Esophagus muscularis mucosa (tissue), 4 donors: ENCODE measurements around the gene ADCY10. TPM values are rescaled to one million over a fixed set of nuclear protein-coding genes. Genes with fewer than 3 reads are reported as not detected.

Experiments used
- DNase-seq: peaks from one replicate; pipeline ENCODE4 v3.0.0-alpha.2; 2017; ENCODE audit errors: extremely low spot score
- H3K27ac ChIP-seq, 4 donors: fragments of 200-600 bp; sonication (generic); replicated peaks in 1 of 4; 1 replicate in 3 of 4; 2 replicates in 1 of 4; pipeline ENCODE4 v1.5.1; 2016 to 2019; ENCODE audit warnings: mild to moderate bottlenecking in 1 of 4
- H3K27me3 ChIP-seq, 4 donors: fragments of 200-600 bp; sonication (generic); one replicate each; pipeline versions ENCODE4 v1.5.1 to v1.6.0; 2016 to 2019
- H3K36me3 ChIP-seq, 4 donors: fragments of 200-600 bp; sonication (generic); one replicate each; pipeline ENCODE4 v1.5.1; 2016 to 2019
- H3K4me1 ChIP-seq, 4 donors: fragments of 200-600 bp; sonication (generic); one replicate each; pipeline ENCODE4 v1.5.1; 2016 to 2019
- H3K4me3 ChIP-seq, 4 donors: fragments of 200-600 bp; sonication (generic); 1 replicate in 2 of 4; 2 replicates in 2 of 4; pipeline ENCODE4 v1.5.1; 2016 to 2019; ENCODE audit warnings: mild to moderate bottlenecking in 4 of 4, moderate library complexity in 1 of 4
- H3K9me3 ChIP-seq, 4 donors: fragments of 200-600 bp; sonication (generic); 1 replicate in 3 of 4; 2 replicates in 1 of 4; pipeline ENCODE4 v1.5.1; 2016 to 2019
- EP300 ChIP-seq: sonication (generic); formaldehyde crosslinking; IDR thresholded peaks from one replicate; pipeline ENCODE4 v1.6.1; 2017; ENCODE audit warnings: antibody characterized with exemption
- POLR2A ChIP-seq: fragments of 450-650 bp; IDR thresholded peaks from one replicate; pipeline ENCODE4 v1.6.1; 2017; ENCODE audit warnings: antibody characterized with exemption, moderate library complexity, mild to moderate bottlenecking, low read depth
- POLR2AphosphoS5 ChIP-seq, 2 donors: sonication (generic); formaldehyde crosslinking; IDR thresholded peaks; one replicate each; pipeline ENCODE4 v1.6.1; 2017; ENCODE audit warnings: antibody characterized with exemption in 2 of 2
- WGBS: methylation state at CpG from one replicate; pipeline ENCODE4 v1.1.5; 2018; 5-methylcytosine and 5-hydroxymethylcytosine counted together
- intact Hi-C: fragments of 100-400 bp; cut with DNase I; formaldehyde crosslinking; loops from one replicate; pipeline ENCODE4 v1.15.1; 2023
- total RNA-seq, 4 donors: library from RNA; depleted of rRNA; stranded (reverse); fragments of >200 nt; gene quantifications; one replicate each; pipeline versions ENCODE4 v1.1.0 to v1.2.1, GENCODE V29; 2016
- TF ChIP-seq, protein P1 (sequence below), 3 experiments: fragments of 200-600 bp in 2 of 3; fragments of 450-650 bp in 1 of 3; sonication (generic) in 2 of 3; IDR thresholded peaks; one replicate each; pipeline ENCODE4 v1.5.1; 2017 to 2019; ENCODE audit warnings: antibody characterized with exemption in 3 of 3, mild to moderate bottlenecking in 2 of 3, moderate library complexity in 1 of 3

ADCY10 gene
- total RNA-seq, 4 donors from 2014 or later, result under 0.01 to 0.29 (median 0.21) TPM

DNA sequence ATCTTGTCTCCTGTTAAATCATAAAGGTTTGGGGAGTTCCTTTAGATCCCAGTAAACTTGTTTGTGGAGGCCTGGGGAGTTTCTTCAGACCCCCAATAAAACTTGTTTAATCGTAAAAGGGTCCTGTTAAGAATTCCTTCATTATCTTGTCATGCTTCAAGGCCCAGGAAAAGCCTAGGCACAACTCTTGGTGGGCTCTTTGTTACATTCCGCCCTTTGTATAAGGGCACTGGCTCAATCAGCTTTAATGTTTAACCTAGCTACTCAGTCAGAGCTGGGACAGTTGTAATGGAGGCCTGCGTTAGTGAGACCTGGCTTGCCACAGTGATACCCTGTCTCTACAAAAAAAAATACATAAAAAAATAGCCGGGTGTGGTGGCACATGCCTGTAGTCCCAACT lies 115.0 kb downstream of the ADCY10 start:
- H3K36me3 ChIP-seq, result no peaks in the 10 kb centered on the region
- TF ChIP-seq, protein P1, sequence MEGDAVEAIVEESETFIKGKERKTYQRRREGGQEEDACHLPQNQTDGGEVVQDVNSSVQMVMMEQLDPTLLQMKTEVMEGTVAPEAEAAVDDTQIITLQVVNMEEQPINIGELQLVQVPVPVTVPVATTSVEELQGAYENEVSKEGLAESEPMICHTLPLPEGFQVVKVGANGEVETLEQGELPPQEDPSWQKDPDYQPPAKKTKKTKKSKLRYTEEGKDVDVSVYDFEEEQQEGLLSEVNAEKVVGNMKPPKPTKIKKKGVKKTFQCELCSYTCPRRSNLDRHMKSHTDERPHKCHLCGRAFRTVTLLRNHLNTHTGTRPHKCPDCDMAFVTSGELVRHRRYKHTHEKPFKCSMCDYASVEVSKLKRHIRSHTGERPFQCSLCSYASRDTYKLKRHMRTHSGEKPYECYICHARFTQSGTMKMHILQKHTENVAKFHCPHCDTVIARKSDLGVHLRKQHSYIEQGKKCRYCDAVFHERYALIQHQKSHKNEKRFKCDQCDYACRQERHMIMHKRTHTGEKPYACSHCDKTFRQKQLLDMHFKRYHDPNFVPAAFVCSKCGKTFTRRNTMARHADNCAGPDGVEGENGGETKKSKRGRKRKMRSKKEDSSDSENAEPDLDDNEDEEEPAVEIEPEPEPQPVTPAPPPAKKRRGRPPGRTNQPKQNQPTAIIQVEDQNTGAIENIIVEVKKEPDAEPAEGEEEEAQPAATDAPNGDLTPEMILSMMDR (IDR thresholded peaks at IDR 0.05), result no peak
- TF ChIP-seq EP300, result no peak
- TF ChIP-seq POLR2A, result no peak
- no peak for TF ChIP-seq POLR2AphosphoS5 (IDR thresholded peaks at IDR 0.05)
- intact Hi-C loops, result no loop called here

DNA sequence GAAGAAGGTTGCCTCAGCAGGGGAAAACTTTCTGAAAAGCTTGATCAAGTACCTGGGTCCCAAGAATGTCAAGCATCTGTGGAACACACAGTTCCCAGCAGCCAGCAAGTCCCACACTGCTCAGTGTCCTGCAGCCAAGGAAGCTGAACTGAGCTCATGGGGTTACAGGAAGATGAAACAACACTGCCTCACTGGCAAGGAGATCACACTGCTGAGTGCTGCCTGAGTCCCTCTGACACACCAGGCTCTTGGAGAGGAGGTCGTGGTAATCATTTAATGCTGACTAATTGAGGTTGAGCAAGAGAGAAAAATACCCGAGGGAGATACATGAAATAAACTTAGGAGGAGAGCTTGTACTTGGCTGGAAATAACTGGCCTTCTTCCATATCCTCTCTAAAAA lies 116.9 kb downstream of the ADCY10 start:
- intact Hi-C loops, result no loop called here
- Histone ChIP-seq H3K9me3 (no peaks in the 10 kb centered on the region), H3K27me3 (no peaks in the 10 kb centered on the region), H3K36me3 (no peaks in the 10 kb centered on the region), H3K4me1 (peaks cover 32 to 46% (median 40%) of the 10 kb centered on the region in 4 donors), H3K27ac (peak overlapping the region; percentile 71 to 85 (median 74)), H3K4me3 (peak overlapping the region in 3 of 4 donors; percentile 3 to 10 (median 6))
- 3% methylated on average over 2 of the region's 2 CpGs for WGBS
- peak; percentile 94 for DNase-seq
- TF ChIP-seq POLR2AphosphoS5 (IDR thresholded peaks at IDR 0.05) (peak; percentile 88 to 90), EP300 (no peak)

More for the DNA sequence above, 115.0 kb downstream of the ADCY10 start:
- H3K27me3 ChIP-seq, result no peaks in the 10 kb centered on the region
- 99% methylated on average over 4 of the region's 4 CpGs for WGBS
- peaks cover 35 to 45% (median 42%) of the 10 kb centered on the region in 4 donors for H3K4me1 ChIP-seq
- H3K27ac ChIP-seq, result no peak overlapping the region
- peak; percentile 68 for DNase-seq
- no peak overlapping the region for H3K4me3 ChIP-seq
- no peaks in the 10 kb centered on the region for H3K9me3 ChIP-seq

DNA sequence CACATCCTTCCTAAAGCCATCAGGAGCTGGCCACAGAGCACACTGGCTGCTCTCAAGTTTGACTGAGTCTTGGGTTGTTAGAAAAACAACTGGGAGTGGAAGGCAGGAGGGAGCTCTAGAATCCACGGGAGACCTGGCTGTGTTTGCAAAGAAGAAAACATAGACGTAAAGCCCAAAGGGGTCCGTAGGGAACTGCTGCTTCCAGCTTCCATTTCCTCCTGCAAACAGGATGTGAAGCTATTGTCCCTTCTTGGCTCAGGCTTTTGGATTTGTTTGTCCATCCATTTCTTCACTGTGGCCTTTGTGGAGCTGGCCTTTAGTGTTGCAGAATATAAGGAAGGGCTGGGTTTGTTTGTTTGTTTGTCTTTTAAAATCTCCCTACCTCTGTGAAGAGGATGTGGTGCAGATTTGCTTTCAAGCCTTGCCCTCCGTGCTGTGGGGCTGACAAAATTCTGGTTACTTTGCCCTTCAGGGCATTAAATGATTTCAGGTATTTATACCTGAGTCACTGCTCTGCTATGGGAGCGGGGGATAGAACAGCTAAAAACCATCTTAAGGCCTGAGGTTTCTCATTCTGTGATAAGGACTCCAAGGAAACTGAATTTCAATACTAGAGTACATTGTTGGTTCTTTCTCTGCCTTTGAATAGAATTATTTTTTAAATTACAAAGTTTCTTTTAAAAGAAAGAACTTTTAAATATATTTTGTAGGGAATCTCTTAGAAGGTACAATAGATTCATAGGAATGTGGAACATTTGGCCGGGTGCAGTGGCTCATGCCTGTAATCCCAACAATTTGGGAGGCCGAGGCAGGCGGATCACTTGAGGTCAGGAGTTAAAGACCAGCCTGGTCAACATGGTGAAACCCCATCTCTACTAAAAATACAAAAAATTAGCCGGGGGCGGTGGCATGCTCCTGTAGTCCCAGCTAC lies 117.9 kb downstream of the ADCY10 start:
- Histone ChIP-seq H3K9me3 (no peaks in the 10 kb centered on the region), H3K27me3 (no peaks in the 10 kb centered on the region), H3K36me3 (no peaks in the 10 kb centered on the region), H3K27ac (peak overlapping the region; percentile 71 to 85 (median 74)), H3K4me1 (peaks cover 37 to 51% (median 50%) of the 10 kb centered on the region in 4 donors), H3K4me3 (peak overlapping the region in 1 of 4 donors; percentile 3)
- 63% methylated on average over 10 of the region's 10 CpGs for WGBS
- peak; percentile 89 for DNase-seq
- intact Hi-C loops, result no loop called here
- TF ChIP-seq EP300 (no peak), POLR2A (no peak), POLR2AphosphoS5 (IDR thresholded peaks at IDR 0.05) (peak in 1 of 2 donors; percentile 19)
- TF ChIP-seq, protein P1 (IDR thresholded peaks at IDR 0.05), result no peak

DNA sequence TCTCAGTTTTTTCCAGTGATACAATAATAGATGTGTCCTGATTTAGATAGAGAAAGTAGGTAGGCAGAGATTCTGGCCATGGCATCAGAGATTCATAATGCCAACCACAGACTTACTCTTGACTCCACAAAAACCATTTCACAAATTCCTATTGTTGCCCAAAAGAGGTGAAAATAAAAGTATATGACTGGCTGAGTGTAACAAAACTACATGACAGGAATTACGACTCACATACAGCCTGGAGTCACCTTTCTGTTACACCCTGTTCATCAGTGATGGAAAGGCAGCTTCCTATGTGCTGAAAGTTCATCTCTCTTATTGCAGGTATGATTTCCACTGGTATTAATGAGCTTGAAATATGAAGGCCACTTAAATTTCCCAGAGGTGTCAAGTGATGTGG lies 119.9 kb downstream of the ADCY10 start:
- Histone ChIP-seq H3K4me1 (peaks cover 41 to 60% (median 54%) of the 10 kb centered on the region in 4 donors), H3K36me3 (peaks cover 12 to 20% (median 15%) of the 10 kb centered on the region in 4 donors), H3K4me3 (no peak overlapping the region), H3K27ac (peak overlapping the region in 3 of 4 donors; percentile 9 to 16 (median 11)), H3K27me3 (no peaks in the 10 kb centered on the region), H3K9me3 (no peaks in the 10 kb centered on the region)
- 92% methylated on average over 1 of the region's 1 CpG for WGBS
- DNase-seq, result peak; percentile 12
- intact Hi-C loops, result no loop called here
- TF ChIP-seq, protein P1 (IDR thresholded peaks at IDR 0.05), result no peak
- no peak for TF ChIP-seq POLR2A

DNA sequence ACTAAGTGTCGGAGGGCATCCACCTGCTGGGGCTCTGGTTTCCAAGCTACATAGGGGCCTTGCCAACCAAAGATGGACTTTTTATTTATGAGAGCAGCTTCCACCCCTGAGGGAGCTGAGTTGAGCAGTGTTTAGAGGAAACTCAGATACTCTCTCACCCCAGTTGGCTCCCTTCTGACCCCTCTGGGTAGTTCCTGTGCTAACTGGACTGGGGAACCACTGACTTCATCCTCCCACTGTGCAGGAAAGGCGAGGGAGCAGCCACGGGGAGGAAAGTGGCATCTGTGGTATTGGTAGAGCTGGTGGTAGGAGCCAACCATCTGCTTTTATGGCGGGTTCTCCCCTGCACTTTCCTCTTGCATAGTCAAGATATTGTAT lies 121.8 kb downstream of the ADCY10 start:
- 64% methylated on average over 4 of the region's 4 CpGs for WGBS
- no peaks in the 10 kb centered on the region for H3K27me3 ChIP-seq
- peaks cover 30 to 43% (median 41%) of the 10 kb centered on the region in 4 donors for H3K4me1 ChIP-seq
- DNase-seq, result no peak
- TF ChIP-seq EP300 (no peak), POLR2AphosphoS5 (IDR thresholded peaks at IDR 0.05) (no peak), POLR2A (no peak)
- TF ChIP-seq, protein P1 (IDR thresholded peaks at IDR 0.05), result no peak
- intact Hi-C loops, result no loop called here
- peaks cover 19 to 38% (median 30%) of the 10 kb centered on the region in 4 donors for H3K36me3 ChIP-seq
- no peak overlapping the region for H3K4me3 ChIP-seq
- H3K9me3 ChIP-seq, result no peaks in the 10 kb centered on the region
- peak overlapping the region; percentile 42 to 65 (median 56) for H3K27ac ChIP-seq
